Trophoblast cell (in vitro differentiated cells and primary cell): ENCODE measurements around the gene SFMBT1.

Experiments used
- DNase-seq, 2 donors: peaks; one replicate each; pipeline ENCODE4 v3.0.0-alpha.2; 2016
- H2AFZ ChIP-seq: 2 replicates; pipeline ENCODE4 v1.6.1; 2013; ENCODE audit warnings: low read length, moderate library complexity, mild to moderate bottlenecking; ENCODE audit not compliant: insufficient read depth, poor library complexity
- H2AK5ac ChIP-seq: 2 replicates; pipeline ENCODE4 v1.6.1; 2013; ENCODE audit warnings: mild to moderate bottlenecking, low read length
- H2BK120ac ChIP-seq: 2 replicates; pipeline ENCODE4 v1.6.1; 2013; ENCODE audit warnings: low read length, mild to moderate bottlenecking, moderate library complexity; ENCODE audit not compliant: insufficient read depth, poor library complexity
- H2BK12ac ChIP-seq: 2 replicates; pipeline ENCODE4 v1.6.1; 2013; ENCODE audit warnings: mild to moderate bottlenecking, low read length, moderate library complexity
- H2BK5ac ChIP-seq: 2 replicates; pipeline ENCODE4 v1.6.1; 2013; ENCODE audit warnings: low read length, low read depth, moderate library complexity, mild to moderate bottlenecking; ENCODE audit not compliant: poor library complexity
- H3K14ac ChIP-seq: 2 replicates; pipeline ENCODE4 v1.6.1; 2013; ENCODE audit warnings: mild to moderate bottlenecking, low read length
- H3K18ac ChIP-seq: 2 replicates; pipeline ENCODE4 v1.6.1; 2013; ENCODE audit warnings: mild to moderate bottlenecking, low read length
- H3K23ac ChIP-seq: 2 replicates; pipeline ENCODE4 v1.6.1; 2013; ENCODE audit warnings: low read length
- H3K27ac ChIP-seq: 2 replicates; pipeline ENCODE4 v1.5.1; 2013; ENCODE audit warnings: low read depth, mild to moderate bottlenecking, inconsistent platforms, low read length, moderate library complexity
- H3K27me3 ChIP-seq: 2 replicates; pipeline ENCODE4 v1.6.1; 2013; ENCODE audit warnings: inconsistent platforms, mild to moderate bottlenecking, low read length, moderate library complexity; ENCODE audit not compliant: insufficient read depth
- H3K36me3 ChIP-seq, 2 experiments: 1 replicate in 1 of 2; 2 replicates in 1 of 2; pipeline ENCODE4 v1.6.1; 2013; ENCODE audit warnings: low read length in 2 of 2, mild to moderate bottlenecking in 2 of 2, moderate library complexity in 1 of 2; ENCODE audit not compliant: insufficient read depth in 2 of 2, control insufficient read depth in 1 of 2
- H3K4ac ChIP-seq: 2 replicates; pipeline ENCODE4 v1.6.1; 2013; ENCODE audit warnings: low read depth, mild to moderate bottlenecking, low read length, moderate library complexity
- H3K4me1 ChIP-seq, 2 experiments: 1 replicate in 1 of 2; 2 replicates in 1 of 2; pipeline ENCODE4 v1.6.1; 2013; ENCODE audit warnings: low read length in 2 of 2, mild to moderate bottlenecking in 2 of 2, moderate library complexity in 1 of 2; ENCODE audit not compliant: insufficient read depth in 2 of 2, control insufficient read depth in 1 of 2
- H3K4me2 ChIP-seq: 2 replicates; pipeline ENCODE4 v1.6.1; 2013; ENCODE audit warnings: inconsistent platforms, mild to moderate bottlenecking, low read length, moderate library complexity
- H3K4me3 ChIP-seq: 2 replicates; pipeline ENCODE4 v1.5.1; 2013; ENCODE audit warnings: mild to moderate bottlenecking, low read depth, low read length, inconsistent platforms
- H3K79me1 ChIP-seq: one replicate; pipeline ENCODE4 v1.6.1; 2013; ENCODE audit warnings: low read length
- H3K79me2 ChIP-seq: 2 replicates; pipeline ENCODE4 v1.6.1; 2013; ENCODE audit warnings: low read length, mild to moderate bottlenecking; ENCODE audit not compliant: control insufficient read depth, insufficient read depth, poor library complexity
- H3K9ac ChIP-seq: 2 replicates; pipeline ENCODE4 v1.6.1; 2013; ENCODE audit warnings: mild to moderate bottlenecking, low read length
- H3K9me3 ChIP-seq: 2 replicates; pipeline ENCODE4 v1.6.1; 2013; ENCODE audit warnings: low read depth, mild to moderate bottlenecking, control low read depth, inconsistent platforms, low read length; ENCODE audit not compliant: insufficient read depth
- H4K12ac ChIP-seq: 2 replicates; pipeline ENCODE4 v1.6.1; 2013; ENCODE audit warnings: low read depth, mild to moderate bottlenecking, low read length, moderate library complexity
- H4K8ac ChIP-seq: 2 replicates; pipeline ENCODE4 v1.6.1; 2013; ENCODE audit warnings: low read depth, mild to moderate bottlenecking, low read length, moderate library complexity
- H4K91ac ChIP-seq: one replicate; pipeline ENCODE4 v1.6.1; 2013; ENCODE audit warnings: low read depth, mild to moderate bottlenecking, low read length, moderate library complexity
- WGBS: extraction: QIAGEN DNeasy Blood & Tissue Kit; methylation state at CpG from one replicate; pipeline ENCODE4 v1.1.7; 2013; ENCODE audit warnings: missing lambda C conversion rate; ENCODE audit not compliant: insufficient read length, insufficient coverage; ENCODE audit errors: extremely low coverage; 5-methylcytosine and 5-hydroxymethylcytosine counted together

SFMBT1 gene

GRCh38 chr3:52871761-52872160 lies 174.1 kb downstream of the SFMBT1 start:
- H3K9ac ChIP-seq, result no peak overlapping the region
- no peak overlapping the region for H2BK12ac ChIP-seq
- no peak overlapping the region for H2AFZ ChIP-seq
- H3K4ac ChIP-seq, result no peak overlapping the region
- no peak overlapping the region for H3K18ac ChIP-seq
- H3K9me3 ChIP-seq, result no peaks in the 10 kb centered on the region
- H4K8ac ChIP-seq, result no peak overlapping the region
- no peak overlapping the region for H3K23ac ChIP-seq
- no peaks in the 10 kb centered on the region for H3K79me2 ChIP-seq
- H2AK5ac ChIP-seq, result no peak overlapping the region
- no peak for DNase-seq
- no peak overlapping the region for H4K12ac ChIP-seq
- H3K4me1 ChIP-seq, result peaks cover 0 to 2% of the 10 kb centered on the region in 2 experiments
- no peak overlapping the region for H2BK120ac ChIP-seq
- no peak overlapping the region for H3K4me3 ChIP-seq
- H4K91ac ChIP-seq, result no peak overlapping the region
- H3K79me1 ChIP-seq, result no peaks in the 10 kb centered on the region
- no peak overlapping the region for H3K27ac ChIP-seq
- H3K27me3 ChIP-seq, result no peaks in the 10 kb centered on the region
- no peak overlapping the region for H3K4me2 ChIP-seq
- no peaks in the 10 kb centered on the region for H3K36me3 ChIP-seq
- no peak overlapping the region for H2BK5ac ChIP-seq
- no CpG with 5 or more reads among the region's 9 CpGs for WGBS
- no peak overlapping the region for H3K14ac ChIP-seq

GRCh38 chr3:52870471-52870870 lies 175.4 kb downstream of the SFMBT1 start:
- Histone ChIP-seq H3K9me3 (peaks cover 8% of the 10 kb centered on the region), H3K4ac (no peak overlapping the region), H2BK5ac (no peak overlapping the region), H4K8ac (no peak overlapping the region), H3K23ac (no peak overlapping the region), H3K27ac (no peak overlapping the region), H2BK120ac (no peak overlapping the region), H3K4me1 (no peaks in the 10 kb centered on the region), H3K18ac (no peak overlapping the region), H4K91ac (no peak overlapping the region), H2AK5ac (no peak overlapping the region), H3K79me1 (no peaks in the 10 kb centered on the region), H4K12ac (no peak overlapping the region), H3K79me2 (no peaks in the 10 kb centered on the region), H3K9ac (no peak overlapping the region), H2BK12ac (no peak overlapping the region), H3K36me3 (no peaks in the 10 kb centered on the region), H3K4me3 (no peak overlapping the region), H2AFZ (no peak overlapping the region), H3K4me2 (no peak overlapping the region), H3K27me3 (no peaks in the 10 kb centered on the region), H3K14ac (no peak overlapping the region)
- no peak for DNase-seq
- no CpG with 5 or more reads among the region's 10 CpGs for WGBS

GRCh38 chr3:52866427-52866826 lies 179.4 kb downstream of the SFMBT1 start:
- Histone ChIP-seq H2BK120ac (no peak overlapping the region), H2BK12ac (no peak overlapping the region), H4K12ac (no peak overlapping the region), H3K27me3 (no peaks in the 10 kb centered on the region), H3K14ac (no peak overlapping the region), H3K23ac (no peak overlapping the region), H3K9ac (no peak overlapping the region), H2BK5ac (no peak overlapping the region), H2AK5ac (no peak overlapping the region), H4K91ac (no peak overlapping the region), H3K18ac (no peak overlapping the region), H3K36me3 (no peaks in the 10 kb centered on the region), H3K79me1 (no peaks in the 10 kb centered on the region), H3K4me3 (no peak overlapping the region), H3K4ac (no peak overlapping the region), H3K4me1 (no peaks in the 10 kb centered on the region), H3K27ac (no peak overlapping the region), H2AFZ (no peak overlapping the region), H4K8ac (no peak overlapping the region), H3K4me2 (no peak overlapping the region), H3K9me3 (peaks cover 9% of the 10 kb centered on the region), H3K79me2 (no peaks in the 10 kb centered on the region)
- no CpG with 5 or more reads among the region's 12 CpGs for WGBS
- DNase-seq, result no peak

GRCh38 chr3:52865994-52866393 lies 179.9 kb downstream of the SFMBT1 start:
- Histone ChIP-seq H3K4me3 (no peak overlapping the region), H3K9me3 (peaks cover 9% of the 10 kb centered on the region), H2BK5ac (no peak overlapping the region), H3K79me1 (no peaks in the 10 kb centered on the region), H3K4me1 (no peaks in the 10 kb centered on the region), H3K27me3 (no peaks in the 10 kb centered on the region), H4K91ac (no peak overlapping the region), H3K4me2 (no peak overlapping the region), H2BK120ac (no peak overlapping the region), H4K8ac (no peak overlapping the region), H3K9ac (no peak overlapping the region), H3K23ac (no peak overlapping the region), H3K14ac (no peak overlapping the region), H2AFZ (no peak overlapping the region), H2AK5ac (no peak overlapping the region), H3K79me2 (no peaks in the 10 kb centered on the region), H2BK12ac (no peak overlapping the region), H3K4ac (no peak overlapping the region), H3K18ac (no peak overlapping the region), H3K27ac (no peak overlapping the region), H3K36me3 (no peaks in the 10 kb centered on the region), H4K12ac (no peak overlapping the region)
- no peak for DNase-seq
- no CpG with 5 or more reads among the region's 13 CpGs for whole genome bisulfite sequencing
